GM18907 (cell line): ENCODE data around the gene MYOM1.
"Not testable (repeated sequence)": the region's sequence is repeated elsewhere in the genome, so short reads cannot be mapped to it uniquely, and the experiment has no call there.

Experiments used
- ATAC-seq: cut with Tn5 transposase; IDR thresholded peaks from one replicate; pipeline ENCODE4 v1.9.1; 2021; ENCODE audit warnings: mild to moderate bottlenecking, moderate library complexity; ENCODE audit not compliant: unreplicated experiment

MYOM1 gene

DNA sequence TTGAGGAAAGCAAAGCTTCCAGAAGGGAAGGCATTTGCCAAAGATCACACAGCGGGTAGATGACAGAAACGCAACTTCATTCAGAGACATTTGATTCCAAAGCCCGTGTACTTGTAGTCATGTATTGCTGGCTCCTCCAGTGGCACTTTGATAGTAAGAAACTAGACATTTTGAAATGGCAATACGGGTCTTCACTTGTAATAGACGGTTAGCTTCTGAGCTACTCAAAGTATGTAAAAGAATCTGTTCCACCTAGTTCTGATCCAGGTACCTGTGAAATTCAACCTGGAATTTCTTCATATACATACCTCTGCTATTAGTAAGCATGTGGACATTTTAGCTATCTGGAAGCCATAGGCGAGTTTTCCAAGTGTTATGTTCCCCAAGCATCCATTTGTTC, 1.7 kb upstream of the MYOM1 start:
- no peak for ATAC-seq

DNA sequence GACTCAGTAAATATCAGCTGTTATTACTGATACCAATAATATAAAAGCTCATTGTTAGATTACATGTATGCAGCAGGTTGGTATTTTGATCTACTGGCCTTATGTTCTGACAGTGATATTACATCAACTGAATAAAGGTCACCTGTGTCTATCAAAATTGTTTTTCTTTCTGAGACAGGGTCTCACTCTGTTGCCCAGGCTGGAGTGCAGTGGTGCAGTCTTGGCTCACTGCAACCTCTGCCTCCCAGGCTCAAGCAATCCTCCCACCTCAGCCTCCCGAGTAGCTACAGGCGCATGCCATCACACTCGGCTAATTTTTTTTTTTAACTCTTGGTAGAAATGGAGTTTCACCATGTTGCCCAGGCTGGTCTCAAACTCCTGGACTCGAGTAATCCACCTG, 1.1 kb upstream of the MYOM1 start:
- ATAC-seq, result not testable (repeated sequence)

DNA sequence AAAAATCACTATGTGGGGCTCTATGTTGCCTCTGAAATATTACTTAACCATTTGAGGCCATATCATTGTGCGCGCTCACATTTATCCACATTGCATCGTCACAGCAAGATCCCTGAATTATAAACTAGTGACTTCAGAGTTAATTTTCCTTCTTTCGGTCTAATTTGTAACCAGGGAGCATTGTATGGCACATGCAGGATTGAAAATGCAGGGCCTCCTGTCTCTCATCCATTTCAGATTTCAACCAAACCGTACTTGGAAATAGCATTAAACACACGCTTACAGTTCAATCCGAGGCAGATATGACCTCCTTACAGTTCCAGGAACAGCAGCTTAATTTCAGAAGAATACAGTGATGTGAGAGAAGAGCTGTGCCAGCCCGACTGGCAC, 532 bp downstream of the MYOM1 start:
- no peak for ATAC-seq

DNA sequence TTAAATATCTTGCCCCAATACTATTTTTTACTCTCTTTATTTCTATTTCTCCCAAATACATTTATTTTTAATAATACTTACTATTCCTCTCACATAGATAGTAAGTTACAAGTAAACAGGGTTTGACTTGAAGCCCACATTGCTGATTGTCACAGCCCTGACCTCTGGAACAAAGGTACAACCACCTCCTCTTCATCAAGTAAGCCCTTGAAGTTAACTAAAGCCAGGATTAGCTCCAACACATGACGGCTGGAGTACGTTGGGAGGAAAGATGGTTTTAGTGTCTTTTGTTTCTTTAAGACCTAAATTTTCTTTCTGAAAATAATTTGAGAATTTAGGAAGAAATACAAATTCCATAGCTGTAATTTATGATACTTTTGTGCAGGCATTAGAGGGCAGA, 949 bp downstream of the MYOM1 start:
- no peak for ATAC-seq

DNA sequence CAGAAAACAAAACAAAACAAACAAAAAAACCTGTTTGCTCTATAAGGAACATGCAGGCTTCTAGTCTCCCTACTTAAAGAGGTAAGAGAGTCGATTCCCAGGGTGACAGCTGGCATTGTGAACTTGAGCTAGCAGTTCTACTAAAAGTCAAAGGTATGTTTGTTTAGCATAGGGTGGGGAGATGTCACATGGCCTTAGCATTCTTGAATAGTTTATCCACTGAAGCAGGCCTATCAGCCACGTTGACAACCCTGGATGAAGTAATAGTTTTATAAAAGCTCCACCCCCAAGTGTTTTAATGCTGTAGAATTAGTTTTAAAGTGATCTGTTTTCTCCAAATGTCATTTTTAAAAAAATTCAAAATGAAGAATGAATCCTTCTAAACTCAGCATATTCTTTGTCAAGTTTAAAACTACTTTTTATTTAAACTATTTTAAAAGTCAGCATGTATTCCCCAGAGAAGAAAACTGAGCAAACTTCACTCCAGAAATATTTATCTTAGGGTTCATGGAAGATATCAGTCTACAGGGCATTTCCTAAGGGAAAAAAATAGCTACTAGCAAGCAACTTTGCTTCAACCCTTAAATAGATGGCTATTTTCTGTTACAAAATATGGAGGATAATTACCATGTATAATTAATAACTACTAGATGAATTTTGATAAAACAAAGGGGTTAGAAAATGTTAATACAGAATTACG, 1.7 kb downstream of the MYOM1 start:
- no peak for ATAC-seq

DNA sequence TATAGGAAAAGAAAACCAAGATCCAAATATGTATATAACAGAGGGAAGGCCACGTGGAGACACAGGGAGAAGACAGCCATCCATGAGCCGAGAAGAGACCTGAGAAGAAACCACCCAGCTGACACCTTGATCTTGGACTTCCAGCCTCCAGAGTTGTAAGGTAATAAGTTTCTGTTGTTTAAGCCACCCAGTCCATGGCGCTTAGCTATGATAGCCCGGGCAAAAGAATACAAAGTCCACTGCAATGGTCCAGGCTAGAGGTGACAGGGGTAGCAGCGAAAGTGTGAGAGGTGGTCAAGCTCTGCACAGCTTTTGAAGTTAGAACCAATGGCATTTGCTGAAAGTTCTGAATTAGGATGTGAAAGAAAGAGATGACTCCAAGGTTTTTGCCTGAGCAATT, 2.8 kb downstream of the MYOM1 start:
- no peak for ATAC-seq

DNA sequence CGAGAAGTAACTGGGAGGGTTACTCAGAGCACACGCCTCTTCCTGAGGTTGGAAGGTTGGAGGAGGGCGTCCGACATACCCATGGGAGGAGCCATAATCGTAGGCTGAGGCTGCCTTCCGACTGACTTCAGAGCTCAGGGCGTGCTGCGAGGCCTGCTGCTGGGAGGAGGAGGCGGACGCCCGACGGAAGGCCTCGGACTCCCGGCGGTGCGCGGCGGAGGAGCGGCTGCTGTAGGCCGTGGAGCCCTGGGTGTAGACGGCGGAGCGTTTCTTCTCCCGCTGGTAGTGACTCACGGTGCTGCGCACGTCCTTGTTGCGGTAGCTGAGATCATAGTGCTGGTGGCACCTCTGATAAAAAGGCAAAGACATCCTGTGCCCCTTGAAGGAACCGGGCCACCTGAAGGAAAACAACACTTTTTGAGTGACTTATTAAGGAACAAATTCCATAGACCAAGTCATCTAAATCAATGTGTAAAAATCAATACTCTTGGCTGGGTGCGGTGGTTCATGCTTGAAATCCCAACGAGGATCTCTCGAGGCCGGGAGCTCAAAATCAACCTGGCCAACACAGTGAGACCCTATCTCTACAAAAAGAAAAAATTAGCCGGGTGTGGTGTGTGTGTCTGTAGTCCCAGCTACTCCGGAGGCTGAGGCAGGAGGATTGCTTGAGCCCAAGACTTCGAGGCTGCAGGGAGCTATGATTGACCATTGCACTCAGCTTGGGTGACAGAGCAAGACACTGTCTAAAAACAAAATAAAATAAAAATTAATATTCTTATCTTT, 4.7 kb downstream of the MYOM1 start:
- no peak for ATAC-seq

DNA sequence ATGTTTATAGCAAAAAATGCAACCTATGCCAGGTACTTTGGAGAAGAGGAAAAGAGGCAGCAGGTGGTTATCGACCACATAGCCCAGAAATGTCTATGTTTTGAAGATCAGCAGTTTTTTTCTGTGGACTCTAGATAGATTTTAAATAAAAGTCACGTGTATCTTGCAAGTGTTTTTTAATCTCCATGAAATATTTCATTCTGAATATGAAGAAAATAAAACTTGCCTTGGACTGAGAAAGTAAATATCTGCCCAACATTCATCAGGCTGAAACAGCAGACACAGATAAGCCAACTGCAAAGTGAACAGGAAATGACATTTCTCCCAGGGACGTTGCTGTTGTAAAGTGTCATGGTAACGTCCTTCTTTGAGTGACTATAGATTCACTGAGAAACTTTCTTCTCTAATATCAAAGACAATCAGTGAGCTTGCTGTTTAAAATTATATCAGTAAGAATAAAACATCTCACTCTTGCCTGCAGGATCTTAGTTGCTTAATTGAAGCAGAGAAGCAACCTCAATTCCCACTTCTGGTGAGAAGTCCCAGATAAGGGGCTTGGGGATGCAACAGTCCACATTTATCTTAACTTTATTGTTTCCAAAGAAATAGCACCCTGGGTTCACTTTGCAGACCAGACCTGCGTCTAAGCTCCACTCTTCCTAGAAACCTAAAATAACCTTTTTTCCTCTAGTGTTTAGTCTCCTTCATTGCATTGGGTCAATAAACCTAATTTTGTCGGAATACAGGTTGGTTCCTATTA, 6.3 kb downstream of the MYOM1 start:
- ATAC-seq, result no peak

DNA sequence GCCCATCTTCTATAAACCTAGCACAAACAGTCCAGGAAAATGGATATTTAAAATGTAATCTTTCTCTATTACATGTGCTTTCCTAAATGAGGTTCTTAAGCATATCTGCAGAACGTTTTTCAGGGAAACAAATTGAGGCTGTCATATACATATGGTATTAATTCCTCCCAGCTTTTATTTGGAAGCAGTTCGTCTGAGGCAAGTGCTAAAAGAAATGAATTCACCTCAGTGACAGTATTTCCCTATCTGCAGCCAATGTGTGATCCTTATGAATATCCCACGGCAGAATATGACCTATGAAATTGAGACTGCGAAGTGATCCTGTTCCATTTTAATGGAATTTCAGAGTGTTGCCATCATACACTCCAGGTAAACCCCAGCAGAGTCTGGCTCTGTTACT, 7.1 kb downstream of the MYOM1 start:
- no peak for ATAC-seq

DNA sequence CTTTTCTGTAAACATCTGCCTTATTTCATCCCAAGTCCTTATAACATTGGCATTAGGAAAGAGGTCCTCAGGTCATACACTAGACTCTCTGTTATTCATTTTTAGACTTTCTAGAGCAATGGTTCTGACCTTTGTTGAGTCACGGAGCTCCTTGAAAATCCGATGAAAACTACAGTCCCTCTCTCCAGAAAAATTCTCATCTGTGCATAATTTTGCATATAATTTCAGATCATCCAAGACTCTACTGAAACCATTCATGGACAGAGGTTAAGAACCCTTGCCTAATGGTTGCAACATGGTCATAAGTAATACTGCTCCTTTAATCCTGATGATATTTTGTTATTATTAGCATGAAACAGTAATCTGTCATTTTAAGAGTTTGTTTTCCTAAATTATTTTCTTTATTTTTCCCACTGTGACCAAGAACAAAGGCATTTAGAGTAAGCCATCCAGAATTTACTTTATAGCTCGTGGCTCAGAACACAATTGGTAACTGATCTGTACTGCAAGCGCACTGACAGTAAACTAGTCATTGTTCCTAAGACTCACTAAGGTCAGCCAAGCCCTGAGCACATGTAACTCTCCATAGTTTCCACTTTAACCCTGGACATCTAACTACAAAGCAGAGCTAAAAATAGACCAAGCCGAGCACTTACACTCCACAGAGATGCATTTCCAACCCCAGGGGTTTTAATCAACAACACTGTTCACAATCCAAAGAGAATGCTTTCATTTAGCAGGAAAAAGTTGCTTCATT, 8.4 kb downstream of the MYOM1 start:
- ATAC-seq, result no peak

DNA sequence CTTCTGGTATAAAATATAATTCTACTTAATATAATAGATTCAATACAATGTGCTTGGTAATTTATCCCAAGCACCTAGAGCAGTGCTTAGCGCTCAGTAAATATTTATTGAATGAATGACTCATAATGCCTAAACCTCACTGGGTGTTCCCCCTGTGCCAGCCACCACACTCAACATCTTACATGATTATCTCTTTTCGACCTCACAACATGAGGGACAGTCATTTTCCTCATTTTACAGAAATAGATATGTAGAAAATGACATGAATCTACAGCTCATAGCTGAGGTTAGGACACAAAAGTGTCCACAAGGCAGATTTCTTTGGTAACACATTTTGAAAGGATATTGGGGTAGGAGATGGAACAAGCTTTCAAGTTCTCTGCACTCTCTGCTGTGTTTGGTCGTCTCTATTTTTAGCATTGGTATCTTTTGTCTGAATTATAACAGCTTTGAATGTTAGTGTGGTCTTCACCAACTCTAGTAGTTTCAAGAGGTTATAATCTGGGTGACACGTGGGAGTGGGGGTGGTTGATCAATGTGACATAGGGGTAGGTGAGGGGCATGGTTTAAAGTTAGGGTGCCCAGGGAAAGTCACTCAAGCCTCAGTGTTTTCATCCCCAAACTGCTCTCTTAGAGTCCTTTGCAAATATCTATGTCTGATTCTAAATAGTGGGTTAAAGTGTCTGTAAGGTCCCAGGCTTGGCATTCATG, 9.8 kb downstream of the MYOM1 start:
- peak; percentile 96 for ATAC-seq

DNA sequence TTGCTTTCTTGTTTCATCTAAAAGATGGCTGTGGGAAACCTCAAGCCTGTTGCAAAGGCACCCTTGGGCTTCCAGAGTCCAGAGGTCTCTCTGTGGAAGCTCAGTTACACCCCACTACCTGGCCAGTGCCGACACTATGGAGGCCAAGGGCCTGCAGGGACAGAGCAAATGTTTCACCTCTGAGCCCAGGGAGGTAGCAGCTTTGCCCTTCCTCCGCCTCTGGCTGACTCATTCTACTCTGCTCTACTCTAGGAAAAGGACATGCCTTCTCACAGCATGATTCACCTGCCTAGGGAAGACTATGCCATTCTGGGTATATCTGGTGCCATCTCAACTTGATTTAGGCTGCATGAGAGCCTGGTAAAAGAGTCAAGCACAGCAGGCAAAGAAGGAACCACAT, 12.2 kb downstream of the MYOM1 start:
- ATAC-seq, result no peak

DNA sequence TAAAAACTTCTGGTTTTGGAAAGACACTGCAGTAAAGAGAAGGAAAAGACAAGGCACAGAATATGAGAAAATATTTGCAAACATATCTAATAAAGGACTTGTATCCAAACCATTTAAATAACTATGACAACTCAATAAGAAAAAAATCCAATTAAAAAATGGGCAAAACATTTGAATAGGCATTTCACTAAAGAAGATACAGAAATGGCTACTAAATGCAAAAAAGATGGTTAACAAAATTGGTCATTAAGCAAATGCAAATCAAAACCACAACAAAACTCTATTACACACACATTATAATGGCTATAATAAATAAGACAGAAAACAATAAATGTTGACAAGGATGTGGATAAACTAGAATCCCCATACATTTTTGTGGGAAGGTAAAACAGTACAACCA, 14.5 kb downstream of the MYOM1 start:
- no peak for ATAC-seq

DNA sequence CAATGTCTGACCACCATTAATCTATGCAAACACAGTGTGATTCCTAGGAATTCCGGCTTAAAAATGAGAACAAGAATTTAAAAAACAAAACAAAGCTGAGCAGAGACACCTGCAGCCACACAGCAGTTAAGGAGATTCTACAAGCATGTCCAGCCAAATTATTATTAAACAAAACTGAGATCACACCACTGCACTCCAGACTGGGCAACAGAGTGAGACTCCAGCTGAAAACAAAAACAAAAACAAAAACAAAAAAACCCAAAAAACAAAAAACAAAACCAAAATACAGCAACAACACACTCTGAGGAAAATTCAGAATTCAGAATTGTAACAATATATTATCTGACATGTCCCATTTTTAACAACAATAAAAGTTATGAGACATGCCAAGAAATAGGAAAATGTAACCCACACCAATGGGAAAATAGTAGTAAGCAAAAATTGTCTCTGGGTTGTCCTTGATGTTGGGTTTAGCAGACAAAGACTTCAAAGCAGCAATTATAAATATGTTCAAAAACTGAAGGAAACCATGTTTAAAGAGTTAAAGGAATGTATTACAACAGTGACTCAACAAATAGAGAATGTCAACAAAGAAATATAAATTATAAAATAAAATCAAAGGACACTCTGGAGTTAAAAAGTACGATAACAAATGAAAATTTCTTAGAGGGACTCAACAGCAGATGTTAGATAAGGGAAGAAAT, 19.7 kb downstream of the MYOM1 start:
- ATAC-seq, result no peak

DNA sequence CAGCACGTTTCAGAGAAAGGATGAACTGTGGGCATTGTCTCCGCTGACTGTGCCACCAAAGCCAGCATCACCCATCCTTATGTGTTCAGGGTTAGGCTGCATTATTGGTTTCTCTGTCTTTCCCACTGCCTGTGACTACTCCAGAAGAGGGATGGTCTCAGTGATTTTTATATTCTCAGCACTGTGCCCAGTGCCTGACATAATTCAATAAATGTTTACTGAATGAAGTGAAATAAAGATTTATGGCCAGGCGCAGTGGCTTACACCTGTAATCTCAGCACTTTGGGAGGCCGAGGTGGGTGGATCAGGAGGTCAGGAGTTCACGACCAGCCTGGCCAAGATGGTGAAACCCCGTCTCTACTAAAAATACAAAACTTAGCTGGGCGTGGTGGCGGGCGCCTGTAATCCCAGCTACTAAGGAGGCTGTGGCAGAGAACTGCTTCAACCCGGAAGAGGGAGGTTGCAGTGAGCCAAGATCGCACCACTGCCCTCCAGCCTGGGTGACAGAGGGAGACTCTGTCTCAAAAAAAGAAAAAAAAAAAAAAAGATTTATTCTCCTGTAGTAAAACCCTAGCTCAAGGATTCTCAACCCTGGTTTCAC, 21.4 kb downstream of the MYOM1 start:
- not testable (repeated sequence) for ATAC-seq

DNA sequence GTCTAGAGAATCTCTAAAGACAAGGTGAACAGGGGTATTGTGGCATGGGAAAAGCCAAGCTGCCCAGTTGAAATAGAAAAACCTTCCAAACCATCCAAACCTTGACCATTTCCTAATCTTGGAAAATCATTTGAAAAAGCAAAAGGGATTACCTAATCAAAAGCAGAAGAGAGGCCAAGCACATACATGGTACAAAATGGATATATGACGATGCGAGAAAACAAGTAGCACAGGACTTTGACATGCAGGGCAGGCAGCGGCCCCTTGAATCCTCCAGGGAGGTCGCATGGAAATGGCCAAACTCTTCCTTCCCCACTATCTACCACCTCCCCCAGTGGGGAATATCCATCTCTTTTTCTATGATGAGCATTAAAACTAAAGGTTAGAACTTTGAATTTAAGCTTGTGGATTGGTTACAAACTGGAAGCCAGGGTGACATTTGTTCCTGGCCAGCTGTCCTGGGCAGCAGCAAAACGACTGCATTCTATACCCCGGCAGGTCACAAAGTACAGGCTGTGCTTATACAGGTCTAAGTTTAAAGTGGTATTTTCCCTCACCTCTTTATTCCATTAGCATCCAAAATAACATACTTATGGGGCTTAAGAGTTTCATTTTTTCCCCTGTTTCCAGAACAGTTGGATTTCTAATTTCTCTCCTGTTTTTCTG, 24.7 kb downstream of the MYOM1 start:
- no peak for ATAC-seq

DNA sequence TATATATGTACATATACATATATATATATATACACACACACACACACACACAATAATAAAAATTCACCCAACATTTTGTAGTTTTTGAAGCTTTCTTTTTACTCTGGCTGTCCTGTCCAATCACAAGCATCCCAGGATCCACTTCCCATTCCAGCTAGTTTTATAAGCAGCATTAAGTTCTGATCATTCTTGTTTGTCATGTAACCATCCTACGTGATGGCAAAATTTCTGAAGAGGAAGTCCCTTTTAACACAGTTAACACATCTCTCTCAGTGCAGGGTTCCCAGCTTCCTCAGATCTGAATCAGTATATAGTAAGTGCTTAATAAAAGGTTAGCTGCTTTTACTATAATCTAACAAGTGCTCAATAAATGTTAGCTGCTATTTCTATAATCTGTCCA, 26.4 kb downstream of the MYOM1 start:
- ATAC-seq, result no peak

DNA sequence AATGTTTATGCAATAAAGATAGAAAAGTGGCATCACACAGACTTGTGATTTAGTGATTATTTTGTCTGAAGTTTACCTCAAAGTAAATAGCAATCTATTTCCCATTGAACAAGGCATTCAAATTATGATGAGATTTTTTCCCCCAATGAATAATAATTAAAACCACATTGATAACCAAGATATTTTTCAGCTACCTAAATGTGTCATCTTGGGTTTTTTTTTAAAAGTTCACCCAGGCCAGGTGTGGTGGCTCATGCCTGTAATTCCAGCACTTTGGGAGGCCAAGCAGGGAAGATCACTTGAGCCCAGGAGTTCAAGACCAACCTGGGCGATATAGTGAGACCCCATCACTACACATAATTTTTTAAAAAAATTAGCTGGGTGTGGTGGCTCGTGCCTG, 27.0 kb downstream of the MYOM1 start:
- ATAC-seq, result no peak

DNA sequence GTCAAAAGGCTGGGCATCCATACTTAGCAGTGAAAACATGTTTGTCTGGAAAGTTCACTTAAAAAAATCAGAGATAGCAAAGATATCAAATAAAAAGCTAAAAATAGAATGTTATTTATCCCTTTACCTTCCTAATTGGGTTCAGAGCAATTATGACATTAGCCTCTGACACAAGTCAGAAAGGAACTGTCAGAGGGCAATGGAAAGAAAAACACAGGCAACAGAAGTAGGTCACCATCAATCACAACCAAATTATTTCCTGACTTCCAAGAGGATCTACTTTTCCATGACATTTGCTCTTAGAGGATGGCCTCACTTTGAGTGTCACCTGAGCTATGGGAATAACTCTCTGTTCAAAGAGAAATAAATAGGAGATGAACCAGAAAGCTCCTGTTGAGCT, 27.5 kb downstream of the MYOM1 start:
- ATAC-seq, result no peak
